Femur (tissue), 1 donor: ENCODE measurements around the gene LRP2BP.
"Not testable (repeated sequence)": the region's sequence is repeated elsewhere in the genome, so short reads cannot be mapped to it uniquely, and the experiment has no call there.

Experiments
- DNase-seq: peaks from one replicate; pipeline ENCODE4 v3.0.0-alpha.2; 2017

Gene LRP2BP

GRCh38 chr4:185358959-185359358 is 36.8 kb downstream of the LRP2BP start:
- no peak for DNase-seq

- DNase-seq = no peak
Observed at GRCh38 chr4:185358514-185358913, 37.2 kb downstream of the LRP2BP start.

GRCh38 chr4:185357733-185358440 is 37.8 kb downstream of the LRP2BP start:
- DNase-seq = no peak

- peak; percentile 65 for DNase-seq
Observed at GRCh38 chr4:185357211-185357610, 38.5 kb downstream of the LRP2BP start.

- no peak for DNase-seq
Observed at GRCh38 chr4:185352741-185353140, 43.0 kb downstream of the LRP2BP start.

GRCh38 chr4:185352202-185352601 is 43.5 kb downstream of the LRP2BP start:
- DNase-seq = no peak

- DNase-seq = no peak
Observed at GRCh38 chr4:185351691-185352090, 44.0 kb downstream of the LRP2BP start.

- DNase-seq = no peak
Observed at GRCh38 chr4:185346975-185347601, 48.6 kb downstream of the LRP2BP start.

GRCh38 chr4:185344743-185345538 is 50.8 kb downstream of the LRP2BP start:
- no peak for DNase-seq

- DNase-seq = no peak
Observed at GRCh38 chr4:185343726-185344581, 51.8 kb downstream of the LRP2BP start.

- no peak for DNase-seq
Observed at GRCh38 chr4:185341841-185342240, 53.9 kb downstream of the LRP2BP start.

- no peak for DNase-seq
Observed at GRCh38 chr4:185341377-185341776, 54.3 kb downstream of the LRP2BP start.

- no peak for DNase-seq
Observed at GRCh38 chr4:185339941-185340340, 55.8 kb downstream of the LRP2BP start.

GRCh38 chr4:185335579-185335978 is 60.1 kb downstream of the LRP2BP start:
- no peak for DNase-seq

- DNase-seq = no peak
Observed at GRCh38 chr4:185334326-185334725, 61.4 kb downstream of the LRP2BP start.

- DNase-seq = no peak
Observed at GRCh38 chr4:185332575-185333464, 62.9 kb downstream of the LRP2BP start.

- not testable (repeated sequence) for DNase-seq
Observed at GRCh38 chr4:185329879-185330510, 65.7 kb downstream of the LRP2BP start.

GRCh38 chr4:185328586-185328985 is 67.1 kb downstream of the LRP2BP start:
- DNase-seq = no peak

GRCh38 chr4:185325721-185326120 is 70.0 kb downstream of the LRP2BP start:
- not testable (repeated sequence) for DNase-seq

GRCh38 chr4:185324361-185324760 is 71.4 kb downstream of the LRP2BP start:
- DNase-seq = not testable (repeated sequence)

- DNase-seq = no peak
Observed at GRCh38 chr4:185323606-185324005, 72.1 kb downstream of the LRP2BP start.
